ENCODE results near the gene BUD23.

GRCh38 chr7:73642834-73643233, 40.6 kb upstream of the BUD23 start:
- TF ChIP-seq CTCF (IDR thresholded peaks at IDR 0.05; ENCODE audit: extremely low read depth in 1 of 2, insufficient read depth in 1 of 2, low read depth in 1 of 2, low read length in 2 of 2) (no peak), POLR2A (IDR thresholded peaks at IDR 0.05; ENCODE audit: low read depth, low read length) (no peak), POLR2AphosphoS5 (IDR thresholded peaks at IDR 0.05; ENCODE audit: insufficient read depth, low read depth, low read length) (no peak), FOS (IDR thresholded peaks at IDR 0.05; ENCODE audit: borderline replicate concordance, insufficient read depth, low read length) (no peak)

Data from endothelial cell of umbilical vein (primary cell).